Osteocyte (in vitro differentiated cells): Measurements from ENCODE around the gene HDAC4. TPM values are rescaled to one million over a fixed set of nuclear protein-coding genes. Genes with fewer than 3 reads are reported as not detected.
A peak's percentile ranks its signal among the peaks of the same experiment; 100 is the strongest.

Source experiments
- DNase-seq: peaks from one replicate; pipeline ENCODE4 v3.0.0; 2021; ENCODE audit warnings: mixed read lengths; ENCODE audit not compliant: unreplicated experiment; ENCODE audit errors: extremely low spot score
- H3K27ac Mint-ChIP-seq: one replicate; pipeline ENCODE4 v1.8.0; 2021; ENCODE audit warnings: mild to moderate bottlenecking, mixed read lengths; ENCODE audit not compliant: unreplicated experiment
- H3K27me3 Mint-ChIP-seq: one replicate; pipeline ENCODE4 v1.8.0; 2021; ENCODE audit warnings: mixed read lengths; ENCODE audit not compliant: unreplicated experiment
- H3K36me3 Mint-ChIP-seq: one replicate; pipeline ENCODE4 v1.8.0; 2021; ENCODE audit warnings: mixed read lengths; ENCODE audit not compliant: unreplicated experiment
- H3K4me1 Mint-ChIP-seq: one replicate; pipeline ENCODE4 v1.8.0; 2021; ENCODE audit warnings: mixed read lengths; ENCODE audit not compliant: unreplicated experiment
- H3K4me3 Mint-ChIP-seq: one replicate; pipeline ENCODE4 v1.8.0; 2021; ENCODE audit warnings: mild to moderate bottlenecking, moderate library complexity, mixed read lengths; ENCODE audit not compliant: unreplicated experiment
- H3K9me3 Mint-ChIP-seq: one replicate; pipeline ENCODE4 v1.8.0; 2021; ENCODE audit warnings: mixed read lengths; ENCODE audit not compliant: unreplicated experiment
- CTCF ChIP-seq: fragments of 200-600 bp; sonication (generic); IDR thresholded peaks from 2 replicates; pipeline ENCODE4 v1.5.0; 2021; ENCODE audit warnings: antibody characterized with exemption, mild to moderate bottlenecking, moderate library complexity
- total RNA-seq: library from RNA; stranded (reverse); gene quantifications from 2 replicates; pipeline ENCODE4 v1.2.1, GENCODE V29; 2021

The HDAC4 gene
- total RNA-seq, 1 donor from 2014 or later: 30.3 TPM

- no peak for DNase-seq
Measured at GRCh38 chr2:239145601-239146000, 255.2 kb downstream of the HDAC4 start.

GRCh38 chr2:239145106-239145505 is 255.7 kb downstream of the HDAC4 start:
- Mint-ChIP-seq H3K4me3 (no peak overlapping the region), H3K36me3 (no peaks in the 10 kb centered on the region), H3K4me1 (no peaks in the 10 kb centered on the region), H3K27ac (no peak overlapping the region), H3K27me3 (no peaks in the 10 kb centered on the region), H3K9me3 (no peaks in the 10 kb centered on the region)
- TF ChIP-seq CTCF: no peak
- no peak for DNase-seq

More at GRCh38 chr2:239145601-239146000, 255.2 kb downstream of the HDAC4 start:
- Mint-ChIP-seq H3K27ac (no peak overlapping the region), H3K9me3 (no peaks in the 10 kb centered on the region), H3K36me3 (no peaks in the 10 kb centered on the region), H3K4me1 (no peaks in the 10 kb centered on the region), H3K4me3 (no peak overlapping the region), H3K27me3 (no peaks in the 10 kb centered on the region)
- TF ChIP-seq CTCF: no peak

- no peak for TF ChIP-seq CTCF
Measured at GRCh38 chr2:239144713-239144999, 256.2 kb downstream of the HDAC4 start.

GRCh38 chr2:239143858-239144712 is 256.7 kb downstream of the HDAC4 start:
- Mint-ChIP-seq H3K4me3 (no peak overlapping the region), H3K9me3 (no peaks in the 10 kb centered on the region), H3K27me3 (no peaks in the 10 kb centered on the region), H3K27ac (no peak overlapping the region), H3K36me3 (peaks cover 2% of the 10 kb centered on the region), H3K4me1 (no peaks in the 10 kb centered on the region)
- peak; percentile 71 for TF ChIP-seq CTCF
- DNase-seq: no peak

More at GRCh38 chr2:239144713-239144999, 256.2 kb downstream of the HDAC4 start:
- no peak overlapping the region for H3K27ac Mint-ChIP-seq
- H3K27me3 Mint-ChIP-seq: no peaks in the 10 kb centered on the region
- no peak overlapping the region for H3K4me3 Mint-ChIP-seq
- no peaks in the 10 kb centered on the region for H3K36me3 Mint-ChIP-seq
- no peaks in the 10 kb centered on the region for H3K9me3 Mint-ChIP-seq
- no peak for DNase-seq
- no peaks in the 10 kb centered on the region for H3K4me1 Mint-ChIP-seq

- Mint-ChIP-seq H3K27ac (no peak overlapping the region), H3K36me3 (peaks cover 6% of the 10 kb centered on the region), H3K27me3 (no peaks in the 10 kb centered on the region), H3K9me3 (no peaks in the 10 kb centered on the region), H3K4me1 (no peaks in the 10 kb centered on the region), H3K4me3 (no peak overlapping the region)
- no peak for DNase-seq
- TF ChIP-seq CTCF: no peak
Measured at GRCh38 chr2:239142806-239143205, 258.0 kb downstream of the HDAC4 start.
